Activated CD8-positive, alpha-beta T cell treated with anti-CD3 and anti-CD28 coated beads for 36 hours (primary cell): ENCODE measurements around the gene NEURL2. TPM values are rescaled to one million over a fixed set of nuclear protein-coding genes. Genes with fewer than 3 reads are reported as not detected.

Experiments used
- ATAC-seq: fragments of 200-7000 bp; cut with Tn5 transposase; one replicate; pipeline ENCODE4 v1.10.0; 2021; ENCODE audit warnings: mild to moderate bottlenecking, moderate library complexity
- CTCF ChIA-PET: fragments of 350-600 bp; sonication (Branson Sonifier 250); formaldehyde crosslinking; loops from one replicate; lab custom pipeline; 2021; ENCODE audit warnings: antibody characterized with exemption; lab: Charles Lee
- POLR2A ChIA-PET: fragments of 350-600 bp; sonication (Branson Sonifier 250); formaldehyde crosslinking; loops from one replicate; lab custom pipeline; 2021; ENCODE audit warnings: antibody characterized with exemption; lab: Charles Lee
- DNase-seq: peaks from one replicate; pipeline ENCODE4 v3.0.0-alpha.2; 2020
- H3K27ac Mint-ChIP-seq: one replicate; pipeline ENCODE4 v1.8.0; 2021; ENCODE audit warnings: mild to moderate bottlenecking, mixed read lengths
- H3K27me3 Mint-ChIP-seq: one replicate; pipeline ENCODE4 v1.8.0; 2021; ENCODE audit warnings: mixed read lengths
- H3K36me3 Mint-ChIP-seq: one replicate; pipeline ENCODE4 v1.8.0; 2021; ENCODE audit warnings: low read depth, mixed read lengths
- H3K4me1 Mint-ChIP-seq: one replicate; pipeline ENCODE4 v1.8.0; 2021; ENCODE audit warnings: low read depth, mixed read lengths
- H3K4me3 Mint-ChIP-seq: one replicate; pipeline ENCODE4 v1.8.0; 2021; ENCODE audit warnings: mild to moderate bottlenecking, moderate library complexity, mixed read lengths
- H3K9me3 Mint-ChIP-seq: one replicate; pipeline ENCODE4 v1.8.0; 2021; ENCODE audit warnings: mixed read lengths
- intact Hi-C: fragments of 100-400 bp; cut with micrococcal nuclease; formaldehyde crosslinking; loops from one replicate; pipeline ENCODE4 v1.10.0; 2022
- total RNA-seq, 2 experiments: library from RNA; stranded (reverse); gene quantifications; one replicate each; pipeline ENCODE4 v1.2.3, GENCODE V29; 2021
- TF ChIP-seq, protein P1 (sequence below): fragments of 200-600 bp; IDR thresholded peaks from one replicate; pipeline ENCODE4 v1.8.0; 2022; ENCODE audit warnings: antibody characterized with exemption, mild to moderate bottlenecking

NEURL2 gene
- total RNA-seq, 2 experiments from 2014 or later = 2.4 to 2.9 TPM

GRCh38 chr20:45925821-45926506 lies 35.0 kb upstream of the NEURL2 start:
- TF ChIP-seq, protein P1, sequence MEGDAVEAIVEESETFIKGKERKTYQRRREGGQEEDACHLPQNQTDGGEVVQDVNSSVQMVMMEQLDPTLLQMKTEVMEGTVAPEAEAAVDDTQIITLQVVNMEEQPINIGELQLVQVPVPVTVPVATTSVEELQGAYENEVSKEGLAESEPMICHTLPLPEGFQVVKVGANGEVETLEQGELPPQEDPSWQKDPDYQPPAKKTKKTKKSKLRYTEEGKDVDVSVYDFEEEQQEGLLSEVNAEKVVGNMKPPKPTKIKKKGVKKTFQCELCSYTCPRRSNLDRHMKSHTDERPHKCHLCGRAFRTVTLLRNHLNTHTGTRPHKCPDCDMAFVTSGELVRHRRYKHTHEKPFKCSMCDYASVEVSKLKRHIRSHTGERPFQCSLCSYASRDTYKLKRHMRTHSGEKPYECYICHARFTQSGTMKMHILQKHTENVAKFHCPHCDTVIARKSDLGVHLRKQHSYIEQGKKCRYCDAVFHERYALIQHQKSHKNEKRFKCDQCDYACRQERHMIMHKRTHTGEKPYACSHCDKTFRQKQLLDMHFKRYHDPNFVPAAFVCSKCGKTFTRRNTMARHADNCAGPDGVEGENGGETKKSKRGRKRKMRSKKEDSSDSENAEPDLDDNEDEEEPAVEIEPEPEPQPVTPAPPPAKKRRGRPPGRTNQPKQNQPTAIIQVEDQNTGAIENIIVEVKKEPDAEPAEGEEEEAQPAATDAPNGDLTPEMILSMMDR = no peak
- intact Hi-C loops = no loop called here
- Mint-ChIP-seq H3K36me3 (no peaks in the 10 kb centered on the region), H3K4me3 (no peak overlapping the region), H3K27ac (no peak overlapping the region), H3K4me1 (peaks cover 3% of the 10 kb centered on the region), H3K9me3 (no peaks in the 10 kb centered on the region), H3K27me3 (peaks cover 2% of the 10 kb centered on the region)
- no peak for ATAC-seq
- ChIA-PET POLR2A (interaction anchor here (0.9 to 1.5 kb wide), 2 partner anchors 9 to 11 kb away, joined by 3 to 5 read pairs; partner anchors contain the start of gene PCIF1), CTCF (interaction anchor here (0.8 to 1.5 kb wide), 3 partner anchors 11 to 102 kb away, joined by 3 to 5 read pairs (median 4); no protein-coding TSS in a partner anchor)
- DNase-seq = no peak

- H3K4me3 Mint-ChIP-seq = no peak overlapping the region
These were observed 33.6 kb upstream of the NEURL2 start for GRCh38 chr20:45924391-45925261.

DNA sequence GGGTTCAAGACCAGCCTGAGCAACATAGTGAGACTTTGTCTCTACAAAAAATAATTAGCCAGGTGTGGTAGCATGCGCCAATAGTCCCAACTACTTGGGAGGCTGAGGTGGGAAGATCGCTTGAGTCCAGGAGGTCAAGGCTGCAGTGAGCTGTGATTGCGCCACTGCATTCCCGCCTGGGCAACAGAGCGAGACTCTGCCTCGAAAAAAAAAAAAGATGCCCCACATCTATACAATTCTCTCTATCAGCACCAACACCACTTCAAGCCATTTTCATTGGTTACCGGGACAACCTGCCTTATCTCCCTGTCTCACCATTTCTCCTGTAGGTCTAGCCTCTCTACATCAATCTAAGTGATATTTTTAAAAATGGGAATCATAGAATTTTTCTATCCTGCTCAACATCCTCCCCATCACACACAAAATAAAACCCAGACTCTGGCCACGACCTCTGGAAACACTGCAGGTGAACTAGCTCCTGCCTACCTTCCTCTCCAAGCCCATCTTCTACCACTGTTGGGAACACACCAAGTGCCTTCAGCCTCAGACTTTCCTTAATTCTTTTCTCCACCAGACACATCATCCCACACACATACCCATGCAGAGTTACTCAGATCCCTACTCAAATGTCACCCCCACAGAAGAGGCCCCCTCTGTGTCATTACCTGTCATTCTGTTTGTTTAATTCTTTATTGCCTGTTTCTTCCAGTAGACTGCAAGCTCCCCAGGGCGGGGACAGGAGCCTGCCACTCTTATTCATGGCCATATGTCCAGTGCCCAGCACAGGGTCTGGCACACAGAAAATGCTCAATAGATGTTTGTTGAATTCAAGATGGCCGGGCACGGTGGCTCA lies 30.6 kb upstream of the NEURL2 start:
- Mint-ChIP-seq H3K36me3 (no peaks in the 10 kb centered on the region), H3K4me3 (no peak overlapping the region), H3K4me1 (peaks cover 3% of the 10 kb centered on the region), H3K9me3 (no peaks in the 10 kb centered on the region), H3K27me3 (peaks cover 8% of the 10 kb centered on the region), H3K27ac (no peak overlapping the region)
- peak; percentile 34 for ATAC-seq
- peak; percentile 24 for DNase-seq
- TF ChIP-seq, protein P1 = no peak
- ChIA-PET CTCF (interaction anchor here (1.3 to 1.5 kb wide), 2 partner anchors 12 to 48 kb away, joined by 3 to 7 read pairs; no protein-coding TSS in a partner anchor), POLR2A (interaction anchor here (0.9 to 2.8 kb wide), 4 partner anchors 11 to 37 kb away, joined by 3 to 13 read pairs (median 3); partner anchors contain the start of gene PCIF1)
- intact Hi-C loops = no loop called here

More at GRCh38 chr20:45924391-45925261, 33.6 kb upstream of the NEURL2 start:
- intact Hi-C loops = no loop called here
- no peak for DNase-seq
- Mint-ChIP-seq H3K27me3 (peaks cover 2% of the 10 kb centered on the region), H3K36me3 (no peaks in the 10 kb centered on the region), H3K4me1 (peaks cover 3% of the 10 kb centered on the region), H3K27ac (no peak overlapping the region), H3K9me3 (no peaks in the 10 kb centered on the region)
- ATAC-seq = no peak
- POLR2A ChIA-PET = interaction anchor here (0.7 to 1.8 kb wide), 3 partner anchors 9 to 43 kb away, joined by 3 to 17 read pairs (median 3); partner anchors contain the start of gene PCIF1
- TF ChIP-seq, protein P1 = no peak
- CTCF ChIA-PET = interaction anchor here (1.1 to 2.0 kb wide), 4 partner anchors 9 to 126 kb away, joined by 3 to 9 read pairs (median 4); no protein-coding TSS in a partner anchor

DNA sequence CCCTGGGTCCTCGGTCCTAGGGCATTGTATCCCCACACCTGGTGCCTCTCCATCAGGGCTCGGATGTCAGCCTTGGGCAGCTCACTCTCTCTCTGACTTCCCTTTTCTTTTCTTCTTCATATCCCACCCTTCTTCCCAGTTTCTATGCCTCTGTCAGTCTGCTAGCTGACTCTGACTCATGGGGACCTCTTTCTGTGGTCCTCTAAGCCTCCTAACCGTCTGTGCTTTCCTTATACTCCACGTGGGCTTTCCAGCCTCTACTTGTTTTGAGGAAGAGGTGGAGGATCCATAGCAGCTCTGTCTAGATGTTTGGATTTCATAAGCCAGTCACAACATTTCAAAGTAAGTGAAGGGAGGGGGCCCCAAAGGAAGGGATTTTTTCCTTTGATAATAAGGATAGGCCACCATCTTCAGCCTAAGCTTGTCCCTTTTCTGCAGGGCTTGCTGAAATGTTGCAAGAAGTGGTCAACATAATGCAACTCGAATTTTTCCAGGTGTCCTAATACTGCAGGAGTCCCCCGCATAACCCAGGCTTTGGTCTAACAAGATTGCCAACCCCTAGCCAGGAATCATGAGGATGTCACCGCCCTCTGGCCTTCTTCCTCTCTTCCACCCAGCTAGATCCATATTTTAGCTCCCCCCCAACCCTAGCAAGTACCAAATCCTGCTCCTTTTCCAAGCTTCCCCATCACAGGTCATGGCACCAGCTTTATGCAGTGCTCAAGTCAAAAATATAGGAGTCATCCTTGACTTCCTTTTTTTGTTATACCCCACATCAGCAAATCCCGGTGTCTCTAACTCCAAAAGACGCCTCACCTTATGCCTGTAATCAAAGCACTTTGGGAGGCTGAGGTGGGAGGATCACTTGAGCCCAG lies 29.7 kb upstream of the NEURL2 start:
- Mint-ChIP-seq H3K9me3 (no peaks in the 10 kb centered on the region), H3K36me3 (no peaks in the 10 kb centered on the region), H3K4me3 (no peak overlapping the region), H3K27ac (no peak overlapping the region), H3K4me1 (peaks cover 3% of the 10 kb centered on the region), H3K27me3 (peaks cover 8% of the 10 kb centered on the region)
- intact Hi-C loops = no loop called here
- CTCF ChIA-PET = interaction anchor here (1.3 to 1.9 kb wide), 3 partner anchors 13 to 122 kb away, joined by 3 to 8 read pairs (median 7); no protein-coding TSS in a partner anchor
- ATAC-seq = no peak
- TF ChIP-seq, protein P1 = no peak
- DNase-seq = no peak
- POLR2A ChIA-PET = interaction anchor here (1.6 to 2.8 kb wide), 2 partner anchors 12 to 14 kb away, joined by 3 to 13 read pairs; partner anchors contain the start of gene PCIF1
